NCI-H2081 (cell line): Measurements from ENCODE around the gene GPR55.
A peak's percentile ranks its signal among the peaks of the same experiment; 100 is the strongest.

Experiments
- DNase-seq, 2 experiments: peaks; one replicate each; lab custom pipeline; 2025; lab: John Stamatoyannopoulos, UW

The GPR55 gene

GRCh38 chr2:230879271-230879882 lies 45.7 kb downstream of the GPR55 start:
- no peak for DNase-seq

- DNase-seq, result no peak
Observed at GRCh38 chr2:230878599-230879188, 46.3 kb downstream of the GPR55 start.

- DNase-seq, result no peak
Observed at GRCh38 chr2:230877759-230878598, 47.1 kb downstream of the GPR55 start.

GRCh38 chr2:230877116-230877758 lies 47.8 kb downstream of the GPR55 start:
- no peak for DNase-seq

GRCh38 chr2:230875347-230876315 lies 49.4 kb downstream of the GPR55 start:
- no peak for DNase-seq

GRCh38 chr2:230874876-230875275 lies 50.2 kb downstream of the GPR55 start:
- DNase-seq, result no peak

- DNase-seq, result no peak
Observed at GRCh38 chr2:230874456-230874855, 50.6 kb downstream of the GPR55 start.

GRCh38 chr2:230873661-230874401 lies 51.2 kb downstream of the GPR55 start:
- DNase-seq, result no peak

GRCh38 chr2:230872968-230873660 lies 51.9 kb downstream of the GPR55 start:
- DNase-seq, result no peak

- DNase-seq, result no peak
Observed at GRCh38 chr2:230872151-230872967, 52.7 kb downstream of the GPR55 start.

- no peak for DNase-seq
Observed at GRCh38 chr2:230871361-230872150, 53.5 kb downstream of the GPR55 start.

- DNase-seq, result no peak
Observed at GRCh38 chr2:230870544-230871360, 54.3 kb downstream of the GPR55 start.

GRCh38 chr2:230869914-230870543 lies 55.0 kb downstream of the GPR55 start:
- no peak for DNase-seq

- no peak for DNase-seq
Observed at GRCh38 chr2:230868947-230869913, 55.8 kb downstream of the GPR55 start.

- DNase-seq, result peak; percentile 52 to 71
Observed at GRCh38 chr2:230868161-230868946, 56.7 kb downstream of the GPR55 start.
